Erythroblast (primary cell): Measurements from ENCODE around the gene PSMB2.

Experiments used
- GATA1 ChIP-seq: IDR thresholded peaks from 2 replicates; pipeline ENCODE4 v1.6.1; 2011; ENCODE audit warnings: low read depth, mild to moderate bottlenecking, control low read depth, low read length, moderate library complexity
- POLR2A ChIP-seq: IDR thresholded peaks from 2 replicates; pipeline ENCODE4 v1.6.1; 2011; ENCODE audit warnings: mild to moderate bottlenecking, low read length

- TF ChIP-seq POLR2A, result no peak
- no peak for TF ChIP-seq GATA1
These were observed 71.4 kb downstream of the PSMB2 start for GRCh38 chr1:35569936-35570335.
